ENCODE measurements around the gene IMPDH2. TPM values are rescaled to one million over a fixed set of nuclear protein-coding genes. Genes with fewer than 3 reads are reported as not detected.

Gene IMPDH2
- total and polyA plus RNA-seq, 2 of the 4 experiments (the other 2 are of a cell fraction): 190 to 296 TPM

DNA sequence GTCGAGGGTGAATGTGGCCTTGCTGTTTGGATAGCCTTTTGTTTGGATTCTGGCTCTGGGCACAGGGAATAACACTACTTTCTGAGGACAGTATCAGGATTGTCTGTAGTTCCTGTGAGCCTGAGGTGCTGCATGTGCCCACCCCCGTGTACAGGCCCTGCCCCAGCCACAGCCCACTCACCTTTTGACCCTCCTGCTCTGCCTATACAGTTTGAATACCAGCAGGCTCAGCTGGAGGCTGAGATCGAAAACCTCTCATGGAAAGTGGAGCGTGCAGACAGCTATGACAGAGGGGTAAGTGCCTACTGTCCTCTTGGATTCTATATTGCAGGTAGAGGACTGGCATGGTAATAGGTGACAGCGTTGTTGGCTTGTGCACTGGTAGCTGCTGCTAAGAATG, 46.5 kb downstream of the IMPDH2 start:
- no peak overlapping the region for H3K14ac ChIP-seq (replicated peaks; ENCODE audit: low read depth, low read length)
- H3K4me3 ChIP-seq (ENCODE audit: insufficient read depth, low read depth, low read length): no peak overlapping the region
- H3K36me3 ChIP-seq (ENCODE audit: control insufficient read depth, insufficient read depth, low read length): peaks cover 55% of the 10 kb centered on the region
- no peak overlapping the region for H3K9ac ChIP-seq (ENCODE audit: low read depth, low read length)
- H4K5ac ChIP-seq (ENCODE audit: low read depth, low read length): no peak overlapping the region
- H3K4me1 ChIP-seq (ENCODE audit: control insufficient read depth, insufficient read depth, low read length): no peaks in the 10 kb centered on the region
- ATAC-seq (ENCODE audit: low read depth) (no peak), DNase-seq (no peak)
- no peaks in the 10 kb centered on the region for H3K27me3 ChIP-seq (ENCODE audit: control insufficient read depth, insufficient read depth, low read length)
- no peak overlapping the region for H2BK5ac ChIP-seq (ENCODE audit: low read depth, low read length, poor library complexity, severe bottlenecking)
- ChIA-PET CTCF (interaction anchor here (1.1 kb wide), 1 partner anchor 24 kb away, joined by 3 read pairs; the partner anchor contains the start of gene WDR6), POLR2A (ENCODE audit: unreplicated experiment) (no interaction called here)
- no peak overlapping the region for H2AFZ ChIP-seq (replicated peaks; ENCODE audit: low read length, poor library complexity)
- H4K20me1 ChIP-seq (ENCODE audit: insufficient read depth, low read length): no peaks in the 10 kb centered on the region
- H2AK5ac ChIP-seq (ENCODE audit: low read depth, low read length): no peak overlapping the region
- H2BK15ac ChIP-seq (ENCODE audit: low read depth, low read length): no peak overlapping the region
- H3K27ac ChIP-seq (ENCODE audit: insufficient read depth, low read length): no peak overlapping the region
- H3K9me1 ChIP-seq (ENCODE audit: insufficient read depth, low read length): peaks cover 5% of the 10 kb centered on the region; the same call in 1 of the 2 replicates
- no peak overlapping the region for H2AK9ac ChIP-seq (replicated peaks; ENCODE audit: low read depth, low read length, poor library complexity)
- no peak overlapping the region for H3K23ac ChIP-seq (ENCODE audit: low read depth, low read length)
- H3K56ac ChIP-seq (ENCODE audit: extremely low read depth, insufficient read depth, low read length): no peak overlapping the region
- H2BK20ac ChIP-seq (ENCODE audit: low read depth, low read length): no peak overlapping the region
- no peaks in the 10 kb centered on the region for H3K9me3 ChIP-seq (ENCODE audit: control insufficient read depth, insufficient read depth, low read length)
- H3K4me2 ChIP-seq (ENCODE audit: low read depth, low read length): no peak overlapping the region
- no TSS peak for BruUV-seq (replicated peaks)
- no peak overlapping the region for H4K8ac ChIP-seq (ENCODE audit: low read depth in 2 of 2, low read length in 2 of 2)
- H3K18ac ChIP-seq (ENCODE audit: low read depth, low read length): no peak overlapping the region
- H3K4ac ChIP-seq (ENCODE audit: low read depth, low read length): no peak overlapping the region
- TF ChIP-seq NFE2L2 (IDR thresholded peaks at IDR 0.05; ENCODE audit: low read depth, low read length) (no peak), CEBPB (IDR thresholded peaks at IDR 0.05; ENCODE audit: low read depth, low read length) (no peak)
- dilution Hi-C loops (cut with HindIII; ENCODE audit: low sequenced_read_pairs, unreplicated experiment): no loop called here
- in situ Hi-C loops (cut with MboI; ENCODE audit: low sequenced_read_pairs): no loop called here
- peaks cover 21 to 25% of the 10 kb centered on the region in 2 experiments; a peak in 3 of 4 replicates for H3K79me1 ChIP-seq (ENCODE audit: low read depth in 1 of 2, low read length in 2 of 2)
- intact Hi-C loops (cut with micrococcal nuclease): no loop called here
- H4K91ac ChIP-seq (ENCODE audit: insufficient read depth, low read depth, low read length): no peak overlapping the region
- 100% methylated on average over 1 of the region's 5 CpGs; no CpG with 5 or more reads in 1 of the 2 experiments for WGBS, 2 experiments (ENCODE audit: extremely low coverage in 2 of 2, insufficient read length in 1 of 2)
- H2BK120ac ChIP-seq (ENCODE audit: low read depth, low read length): no peak overlapping the region

Measured in IMR-90 (cell line).